Measurements from ENCODE around the gene CYP24A1. TPM values are rescaled to one million over a fixed set of nuclear protein-coding genes. Genes with fewer than 3 reads are reported as not detected.

The CYP24A1 gene
- polyA plus RNA-seq, 1 donor from 2014 or later, result 0.12 TPM

- H2AFZ ChIP-seq (ENCODE audit: low read depth, low read length), result no peak overlapping the region
- H3K27me3 ChIP-seq (ENCODE audit: insufficient read depth, low read depth, low read length), result no peaks in the 10 kb centered on the region
- H3K9me2 ChIP-seq (ENCODE audit: insufficient read depth, low read length), result no peaks in the 10 kb centered on the region
- no peak overlapping the region for H3K27ac ChIP-seq (ENCODE audit: low read length)
- TF ChIP-seq SMC3 (conservative IDR thresholded peaks at IDR 0.05; ENCODE audit: poor library complexity) (no peak), POLR2AphosphoS5 (IDR thresholded peaks at IDR 0.05) (no peak), CTCF (IDR thresholded peaks at IDR 0.05; ENCODE audit: poor library complexity, severe bottlenecking) (no peak), EP300 (conservative IDR thresholded peaks at IDR 0.05; ENCODE audit: poor library complexity, severe bottlenecking) (no peak), TAF1 (IDR thresholded peaks at IDR 0.05; ENCODE audit: low read depth) (no peak), REST (IDR thresholded peaks at IDR 0.05; ENCODE audit: borderline replicate concordance) (no peak), RAD21 (conservative IDR thresholded peaks at IDR 0.05) (no peak), MXI1 (conservative IDR thresholded peaks at IDR 0.05; ENCODE audit: poor library complexity, severe bottlenecking) (no peak), EZH2 (IDR thresholded peaks at IDR 0.05; ENCODE audit: borderline replicate concordance, insufficient read depth, low read length, poor library complexity, severe bottlenecking) (no peak)
- H3K9me3 ChIP-seq (ENCODE audit: low read length), result no peaks in the 10 kb centered on the region
- no peaks in the 10 kb centered on the region for H4K20me1 ChIP-seq (ENCODE audit: insufficient read depth)
- H3K79me2 ChIP-seq (replicated peaks; ENCODE audit: insufficient read depth, low read length), result peaks cover 30% of the 10 kb centered on the region
- peak overlapping the region; percentile 98 for H3K4me2 ChIP-seq (ENCODE audit: low read length)
- H3F3A ChIP-seq (ENCODE audit: insufficient read depth, low read length, poor library complexity, severe bottlenecking), result no peaks in the 10 kb centered on the region
- peak overlapping the region; percentile 94 for H3K9ac ChIP-seq (ENCODE audit: low read length)
- no peaks in the 10 kb centered on the region for H3K36me3 ChIP-seq (ENCODE audit: insufficient read depth, low read length)
- peak overlapping the region; percentile 94 for H3K4me3 ChIP-seq (ENCODE audit: low read length)
Observed at GRCh38 chr20:54209216-54209813, 35.5 kb upstream of the CYP24A1 start.

- no peaks in the 10 kb centered on the region for H3K36me3 ChIP-seq (ENCODE audit: insufficient read depth, low read length)
- no peaks in the 10 kb centered on the region for H3K9me3 ChIP-seq (ENCODE audit: low read length)
- H3F3A ChIP-seq (ENCODE audit: insufficient read depth, low read length, poor library complexity, severe bottlenecking), result no peaks in the 10 kb centered on the region
- no peaks in the 10 kb centered on the region for H4K20me1 ChIP-seq (ENCODE audit: insufficient read depth)
- peak overlapping the region; percentile 94 for H3K9ac ChIP-seq (ENCODE audit: low read length)
- peak overlapping the region; percentile 89 for H2AFZ ChIP-seq (ENCODE audit: low read depth, low read length)
- H3K79me2 ChIP-seq (replicated peaks; ENCODE audit: insufficient read depth, low read length), result peaks cover 30% of the 10 kb centered on the region
- H3K4me2 ChIP-seq (ENCODE audit: low read length), result peak overlapping the region; percentile 98
- H3K4me3 ChIP-seq (ENCODE audit: low read length), result peak overlapping the region; percentile 94
- H3K9me2 ChIP-seq (ENCODE audit: insufficient read depth, low read length), result no peaks in the 10 kb centered on the region
- TF ChIP-seq TAF1 (IDR thresholded peaks at IDR 0.05; ENCODE audit: low read depth) (no peak), RAD21 (conservative IDR thresholded peaks at IDR 0.05) (no peak), CTCF (IDR thresholded peaks at IDR 0.05; ENCODE audit: poor library complexity, severe bottlenecking) (no peak), REST (IDR thresholded peaks at IDR 0.05; ENCODE audit: borderline replicate concordance) (no peak), EZH2 (IDR thresholded peaks at IDR 0.05; ENCODE audit: borderline replicate concordance, insufficient read depth, low read length, poor library complexity, severe bottlenecking) (no peak), MXI1 (conservative IDR thresholded peaks at IDR 0.05; ENCODE audit: poor library complexity, severe bottlenecking) (no peak)
- peak overlapping the region; percentile 91 for H3K27ac ChIP-seq (ENCODE audit: low read length)
- no peaks in the 10 kb centered on the region for H3K27me3 ChIP-seq (ENCODE audit: insufficient read depth, low read depth, low read length)
Observed at GRCh38 chr20:54208548-54209176, 34.9 kb upstream of the CYP24A1 start.
